Measurements from ENCODE around the gene DHRS7B. TPM values are rescaled to one million over a fixed set of nuclear protein-coding genes. Genes with fewer than 3 reads are reported as not detected.
A peak's percentile ranks its signal among the peaks of the same experiment; 100 is the strongest.

Gene DHRS7B
- total RNA-seq, 1 experiment from 2014 or later: 29.5 TPM

DNA sequence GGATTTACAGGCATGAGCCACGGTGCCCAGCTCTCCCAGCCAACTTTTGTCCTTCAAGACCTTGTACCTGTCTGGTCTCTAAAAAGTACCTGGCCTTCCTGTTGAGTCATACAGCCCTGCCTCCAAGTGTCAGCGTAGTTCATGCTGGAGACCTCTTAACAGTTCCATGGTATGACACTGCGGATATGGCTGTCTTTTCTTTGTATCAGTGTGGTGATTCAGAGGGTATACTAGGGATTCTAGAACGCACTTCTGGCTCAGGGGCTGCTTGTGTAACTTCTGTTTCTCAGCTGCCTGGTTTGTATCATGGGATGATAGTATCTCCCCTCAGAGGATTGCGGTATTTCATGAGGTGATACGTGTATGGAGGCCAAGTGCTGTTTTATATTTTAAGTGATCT is 89.2 kb downstream of the DHRS7B start:
- CTCF ChIA-PET: no interaction called here
- no peaks in the 10 kb centered on the region for H3K9me2 ChIP-seq (replicated peaks; ENCODE audit: low read length)
- peaks cover 90% of the 10 kb centered on the region for H3K79me2 ChIP-seq (ENCODE audit: low read length)
- H3K27me3 ChIP-seq (ENCODE audit: low read length): no peaks in the 10 kb centered on the region
- H3K9me3 ChIP-seq (ENCODE audit: low read length): no peaks in the 10 kb centered on the region
- intact Hi-C loops (cut with micrococcal nuclease): no loop called here
- peaks cover 25% of the 10 kb centered on the region for H4K20me1 ChIP-seq (ENCODE audit: low read length)
- peak overlapping the region; percentile 97 for H3K4me2 ChIP-seq (ENCODE audit: low read length)
- POLR2A ChIA-PET (ENCODE audit: unreplicated experiment): no interaction called here
- no TSS peak for BruUV-seq (replicated peaks)
- no peaks in the 10 kb centered on the region for H3F3A ChIP-seq (ENCODE audit: low read length, unreplicated experiment)
- ATAC-seq: no peak
- TF ChIP-seq, protein P1, sequence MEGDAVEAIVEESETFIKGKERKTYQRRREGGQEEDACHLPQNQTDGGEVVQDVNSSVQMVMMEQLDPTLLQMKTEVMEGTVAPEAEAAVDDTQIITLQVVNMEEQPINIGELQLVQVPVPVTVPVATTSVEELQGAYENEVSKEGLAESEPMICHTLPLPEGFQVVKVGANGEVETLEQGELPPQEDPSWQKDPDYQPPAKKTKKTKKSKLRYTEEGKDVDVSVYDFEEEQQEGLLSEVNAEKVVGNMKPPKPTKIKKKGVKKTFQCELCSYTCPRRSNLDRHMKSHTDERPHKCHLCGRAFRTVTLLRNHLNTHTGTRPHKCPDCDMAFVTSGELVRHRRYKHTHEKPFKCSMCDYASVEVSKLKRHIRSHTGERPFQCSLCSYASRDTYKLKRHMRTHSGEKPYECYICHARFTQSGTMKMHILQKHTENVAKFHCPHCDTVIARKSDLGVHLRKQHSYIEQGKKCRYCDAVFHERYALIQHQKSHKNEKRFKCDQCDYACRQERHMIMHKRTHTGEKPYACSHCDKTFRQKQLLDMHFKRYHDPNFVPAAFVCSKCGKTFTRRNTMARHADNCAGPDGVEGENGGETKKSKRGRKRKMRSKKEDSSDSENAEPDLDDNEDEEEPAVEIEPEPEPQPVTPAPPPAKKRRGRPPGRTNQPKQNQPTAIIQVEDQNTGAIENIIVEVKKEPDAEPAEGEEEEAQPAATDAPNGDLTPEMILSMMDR (conservative IDR thresholded peaks at IDR 0.05; ENCODE audit: low read depth, low read length): no peak
- TF ChIP-seq EZH2 (IDR thresholded peaks at IDR 0.05; ENCODE audit: low read length, unreplicated experiment): no peak
- TF ChIP-seq EZH2phosphoT487 (IDR thresholded peaks at IDR 0.05; ENCODE audit: borderline replicate concordance, low read length): no peak
- peak; percentile 81 for DNase-seq
- peaks cover 12% of the 10 kb centered on the region for H3K36me3 ChIP-seq (ENCODE audit: low read depth, low read length)
- H3K4me3 ChIP-seq (ENCODE audit: low read length): peak overlapping the region; percentile 98; the same call in 1 of the 2 replicates
- no peak overlapping the region for H3K9ac ChIP-seq (ENCODE audit: low read length)
- H3K27ac ChIP-seq (ENCODE audit: low read length): peak overlapping the region; percentile 83
- H3K4me1 ChIP-seq (ENCODE audit: insufficient read depth, low read length): peaks cover 46% of the 10 kb centered on the region
- no peak overlapping the region for H2AFZ ChIP-seq (ENCODE audit: low read length)

DNA sequence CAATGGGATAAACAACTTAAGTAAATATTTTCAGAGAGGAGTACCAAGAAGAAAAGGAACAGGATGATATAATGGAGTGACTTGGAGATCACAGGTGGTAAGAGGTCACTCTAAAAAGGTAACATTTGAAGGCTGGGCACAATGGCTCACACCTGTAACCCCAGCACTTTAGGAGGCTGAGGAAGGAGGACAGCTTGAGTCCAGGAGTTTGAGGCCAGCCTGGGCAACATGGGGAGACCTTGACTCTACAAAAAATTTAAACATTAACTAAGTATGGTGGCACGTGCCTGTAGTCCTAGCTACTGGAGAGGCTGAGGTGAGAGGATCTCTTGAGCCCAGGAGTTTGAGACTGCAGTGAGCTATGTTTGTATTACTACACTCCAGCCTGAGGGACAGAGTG is 90.6 kb downstream of the DHRS7B start:
- H3K27me3 ChIP-seq (ENCODE audit: low read length): no peaks in the 10 kb centered on the region
- intact Hi-C loops (cut with micrococcal nuclease): no loop called here
- H3K4me2 ChIP-seq (ENCODE audit: low read length): peak overlapping the region; percentile 97; the same call in 1 of the 2 replicates
- TF ChIP-seq, protein P1 (conservative IDR thresholded peaks at IDR 0.05; ENCODE audit: low read depth, low read length): no peak
- TF ChIP-seq EZH2 (IDR thresholded peaks at IDR 0.05; ENCODE audit: low read length, unreplicated experiment) (no peak), EZH2phosphoT487 (IDR thresholded peaks at IDR 0.05; ENCODE audit: borderline replicate concordance, low read length) (no peak)
- no peaks in the 10 kb centered on the region for H3K9me3 ChIP-seq (ENCODE audit: low read length)
- H3K9me2 ChIP-seq (replicated peaks; ENCODE audit: low read length): no peaks in the 10 kb centered on the region
- BruUV-seq (replicated peaks): no TSS peak
- H3K4me3 ChIP-seq (ENCODE audit: low read length): no peak overlapping the region
- POLR2A ChIA-PET (ENCODE audit: unreplicated experiment): no interaction called here
- H3K4me1 ChIP-seq (ENCODE audit: insufficient read depth, low read length): peaks cover 33% of the 10 kb centered on the region
- peaks cover 76% of the 10 kb centered on the region for H3K79me2 ChIP-seq (ENCODE audit: low read length)
- no peak overlapping the region for H3K9ac ChIP-seq (ENCODE audit: low read length)
- no peaks in the 10 kb centered on the region for H3F3A ChIP-seq (ENCODE audit: low read length, unreplicated experiment)
- DNase-seq (no peak), ATAC-seq (no peak)
- no peak overlapping the region for H3K27ac ChIP-seq (ENCODE audit: low read length)
- CTCF ChIA-PET: no interaction called here
- peaks cover 11% of the 10 kb centered on the region for H4K20me1 ChIP-seq (ENCODE audit: low read length)
- peaks cover 22% of the 10 kb centered on the region for H3K36me3 ChIP-seq (ENCODE audit: low read depth, low read length)
- H2AFZ ChIP-seq (ENCODE audit: low read length): no peak overlapping the region

DNA sequence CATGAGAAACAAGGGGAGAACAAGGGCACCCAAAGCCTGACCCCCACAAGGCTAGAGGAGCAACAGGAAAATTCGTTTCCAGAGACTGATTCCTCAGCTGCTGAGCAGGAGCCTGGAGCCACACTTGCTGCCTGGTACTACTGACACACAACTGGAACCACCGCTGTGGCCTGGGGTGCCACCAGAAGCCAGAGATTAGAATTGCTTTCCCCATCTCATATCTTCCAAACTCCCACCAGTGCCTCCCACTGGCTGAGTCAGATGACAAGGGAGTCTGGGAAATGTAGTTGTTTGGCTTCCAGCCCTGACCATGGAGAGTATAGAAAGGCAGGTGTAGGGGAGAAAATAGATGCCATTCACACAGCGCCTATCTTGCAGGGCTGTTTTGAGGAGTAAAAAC is 91.3 kb downstream of the DHRS7B start:
- no peak for DNase-seq
- no peak overlapping the region for H3K27ac ChIP-seq (ENCODE audit: low read length)
- no peak for TF ChIP-seq EZH2 (IDR thresholded peaks at IDR 0.05; ENCODE audit: low read length, unreplicated experiment)
- no peak for TF ChIP-seq EZH2phosphoT487 (IDR thresholded peaks at IDR 0.05; ENCODE audit: borderline replicate concordance, low read length)
- TF ChIP-seq, protein P1 (conservative IDR thresholded peaks at IDR 0.05; ENCODE audit: low read depth, low read length): no peak
- H3K9me3 ChIP-seq (ENCODE audit: low read length): no peaks in the 10 kb centered on the region
- peaks cover 3% of the 10 kb centered on the region; the same call in 1 of the 2 replicates for H4K20me1 ChIP-seq (ENCODE audit: low read length)
- ChIA-PET CTCF (no interaction called here), POLR2A (ENCODE audit: unreplicated experiment) (no interaction called here)
- BruUV-seq (replicated peaks): no TSS peak
- H3K9me2 ChIP-seq (replicated peaks; ENCODE audit: low read length): no peaks in the 10 kb centered on the region
- no peaks in the 10 kb centered on the region for H3F3A ChIP-seq (ENCODE audit: low read length, unreplicated experiment)
- peaks cover 29% of the 10 kb centered on the region for H3K36me3 ChIP-seq (ENCODE audit: low read depth, low read length)
- H3K9ac ChIP-seq (ENCODE audit: low read length): no peak overlapping the region
- no peak overlapping the region for H3K4me2 ChIP-seq (ENCODE audit: low read length)
- H3K4me3 ChIP-seq (ENCODE audit: low read length): no peak overlapping the region
- peaks cover 26% of the 10 kb centered on the region for H3K4me1 ChIP-seq (ENCODE audit: insufficient read depth, low read length)
- no peak for ATAC-seq
- no peak overlapping the region for H2AFZ ChIP-seq (ENCODE audit: low read length)
- intact Hi-C loops (cut with micrococcal nuclease): no loop called here
- H3K79me2 ChIP-seq (ENCODE audit: low read length): peaks cover 68% of the 10 kb centered on the region
- H3K27me3 ChIP-seq (ENCODE audit: low read length): no peaks in the 10 kb centered on the region

Data from PC-3 (cell line).